ENCODE data around the gene ZNF236.

DNA sequence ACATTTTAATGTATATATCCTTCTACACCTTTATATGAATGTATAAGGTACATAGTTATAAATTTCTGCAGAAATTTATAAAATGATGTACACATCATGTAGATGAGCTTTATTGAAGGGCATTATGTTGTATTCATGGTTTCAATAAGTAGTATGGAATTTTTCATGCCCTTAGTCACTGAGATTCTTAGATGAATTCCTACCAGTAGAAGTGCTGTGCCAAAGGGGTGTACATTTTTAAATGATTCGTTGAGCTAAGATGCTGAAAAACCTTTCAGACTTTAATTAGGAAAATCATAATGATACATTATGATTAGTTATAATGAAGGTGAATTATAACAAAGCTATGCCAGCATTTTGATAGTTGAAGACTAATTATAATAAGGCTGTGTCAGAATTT lies 115.2 kb downstream of the ZNF236 start:
- TF ChIP-seq TCF12 (IDR thresholded peaks at IDR 0.05; ENCODE audit: low read depth): no peak
- no peak for TF ChIP-seq CREB1 (IDR thresholded peaks at IDR 0.05; ENCODE audit: low read depth)
- no peak for TF ChIP-seq REST (IDR thresholded peaks at IDR 0.05; ENCODE audit: low read depth)
- TF ChIP-seq, protein P1, sequence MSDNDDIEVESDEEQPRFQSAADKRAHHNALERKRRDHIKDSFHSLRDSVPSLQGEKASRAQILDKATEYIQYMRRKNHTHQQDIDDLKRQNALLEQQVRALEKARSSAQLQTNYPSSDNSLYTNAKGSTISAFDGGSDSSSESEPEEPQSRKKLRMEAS (IDR thresholded peaks at IDR 0.05): no peak
- no peak for TF ChIP-seq TAF1 (IDR thresholded peaks at IDR 0.05; ENCODE audit: low read depth)
- no peak for TF ChIP-seq RAD21 (IDR thresholded peaks at IDR 0.05; ENCODE audit: low read depth)
- TF ChIP-seq CEBPB (IDR thresholded peaks at IDR 0.05): no peak

Measured in Ishikawa (cell line).